ENCODE data around the gene GSG1.

DNA sequence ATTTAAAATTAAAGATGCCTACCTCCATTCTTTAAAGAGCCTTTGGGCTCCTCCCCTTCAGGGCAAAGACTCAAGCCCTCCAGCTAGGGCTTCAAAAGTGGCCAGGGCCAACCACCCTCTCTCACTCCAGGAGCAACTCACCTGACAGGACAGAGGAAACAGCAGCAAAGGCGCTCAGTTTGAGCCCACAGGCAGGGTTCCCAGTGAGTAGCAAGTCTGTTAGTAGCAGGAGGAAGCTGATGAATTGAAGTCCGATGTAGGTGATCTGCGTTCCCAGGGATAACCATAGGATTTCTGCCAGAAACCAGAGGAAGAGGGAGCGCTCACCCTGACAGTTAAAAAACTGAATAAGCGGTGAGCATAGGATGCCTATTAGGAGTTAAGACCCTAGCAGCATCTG lies 15.7 kb downstream of the GSG1 start:
- TF ChIP-seq POLR2A (IDR thresholded peaks at IDR 0.05; ENCODE audit: low read length) (no peak), GATA1 (IDR thresholded peaks at IDR 0.05; ENCODE audit: low read depth, low read length) (no peak)
